H1 (cell line): ENCODE results near the gene FICD. TPM values are rescaled to one million over a fixed set of nuclear protein-coding genes. Genes with fewer than 3 reads are reported as not detected.

Experiments
- CTCF ChIA-PET: fragments of 300-600 bp; sonication (Branson Sonifier 250); formaldehyde crosslinking; loops from one replicate; lab custom pipeline; 2021; ENCODE audit not compliant: partially characterized antibody; lab: Charles Lee
- POLR2A ChIA-PET: fragments of 300-600 bp; sonication (Branson Sonifier 250); formaldehyde crosslinking; loops from one replicate; lab custom pipeline; 2021; ENCODE audit warnings: inconsistent platforms; ENCODE audit not compliant: partially characterized antibody; lab: Charles Lee
- DNase-seq, 2 experiments: peaks; one replicate each; pipeline versions ENCODE4 v3.0.0 to v3.0.0-alpha.2; 2010 to 2022; ENCODE audit warnings: low spot score in 2 of 2, low read depth in 1 of 2, mixed read lengths in 1 of 2
- FAIRE-seq: peaks from 2 replicates; lab custom pipeline; 2011; peaks lifted over from hg19 to GRCh38; lab: Jason Lieb, UNC
- H2AFZ ChIP-seq: 2 replicates; pipeline ENCODE4 v1.8.1; 2012; ENCODE audit warnings: low read length, inconsistent platforms
- H2AK5ac ChIP-seq: 2 replicates; pipeline ENCODE4 v1.6.1; 2013; ENCODE audit warnings: low read depth, low read length
- H2BK120ac ChIP-seq: replicated peaks from 2 replicates; pipeline ENCODE3; 2013; ENCODE audit warnings: low read depth, low read length, inconsistent platforms
- H2BK12ac ChIP-seq: 2 replicates; pipeline ENCODE4 v1.6.1; 2013; ENCODE audit warnings: low read depth, low read length
- H2BK15ac ChIP-seq: 2 replicates; pipeline ENCODE4 v1.6.1; 2013; ENCODE audit warnings: low read length
- H2BK20ac ChIP-seq: 2 replicates; pipeline ENCODE4 v1.6.1; 2013; ENCODE audit warnings: low read length
- H2BK5ac ChIP-seq: 2 replicates; pipeline ENCODE4 v1.6.1; 2013; ENCODE audit warnings: low read depth, low read length
- H3K14ac ChIP-seq: 2 replicates; pipeline ENCODE4 v1.6.1; 2013; ENCODE audit warnings: inconsistent platforms; ENCODE audit not compliant: insufficient read length
- H3K18ac ChIP-seq: 2 replicates; pipeline ENCODE4 v1.6.1; 2013; ENCODE audit warnings: low read length; ENCODE audit errors: extremely low read depth
- H3K23ac ChIP-seq: 2 replicates; pipeline ENCODE4 v1.6.1; 2013; ENCODE audit warnings: inconsistent platforms; ENCODE audit not compliant: insufficient read length
- H3K23me2 ChIP-seq: 2 replicates; pipeline ENCODE4 v1.6.1; 2013; ENCODE audit warnings: low read depth, low read length
- H3K27ac ChIP-seq: 2 replicates; pipeline ENCODE4 v1.6.1; 2011; ENCODE audit warnings: low read depth, low read length, inconsistent platforms
- H3K27me3 ChIP-seq, 4 experiments: replicated peaks in 1 of 4; 1 replicate in 1 of 4; 2 replicates in 3 of 4; pipeline versions ENCODE4 v1.6.1 to v1.8.1; 2011 to 2013; ENCODE audit warnings: low read length in 3 of 4, mild to moderate bottlenecking in 3 of 4, inconsistent platforms in 2 of 4, mixed read lengths in 2 of 4, moderate library complexity in 1 of 4; ENCODE audit not compliant: control insufficient read depth in 3 of 4, insufficient read depth in 3 of 4; ENCODE audit errors: extremely low read depth in 1 of 4
- H3K36me3 ChIP-seq, 4 experiments: 2 replicates each; pipeline versions ENCODE4 v1.6.1 to v1.8.1; 2011 to 2013; ENCODE audit warnings: mild to moderate bottlenecking in 4 of 4, low read length in 3 of 4, moderate library complexity in 2 of 4, control low read depth in 1 of 4, inconsistent platforms in 1 of 4; ENCODE audit not compliant: insufficient read depth in 4 of 4, control insufficient read depth in 2 of 4
- H3K4ac ChIP-seq: replicated peaks from 2 replicates; pipeline ENCODE3; 2013; ENCODE audit warnings: low read length, low read depth, mixed read lengths, inconsistent platforms; ENCODE audit not compliant: insufficient read length
- H3K4me1 ChIP-seq, 4 experiments: replicated peaks in 1 of 4; 1 replicate in 1 of 4; 2 replicates in 3 of 4; pipeline versions ENCODE4 v1.6.1 to v1.8.1; 2011 to 2013; ENCODE audit warnings: low read length in 3 of 4, inconsistent platforms in 2 of 4, mixed read lengths in 1 of 4; ENCODE audit not compliant: insufficient read depth in 4 of 4, control insufficient read depth in 3 of 4
- H3K4me2 ChIP-seq, 2 experiments: 2 replicates each; pipeline versions ENCODE4 v1.6.1 to v1.8.1; 2011 to 2013; ENCODE audit warnings: low read depth in 2 of 2, low read length in 2 of 2, control low read depth in 1 of 2, inconsistent platforms in 1 of 2, mild to moderate bottlenecking in 1 of 2; ENCODE audit not compliant: insufficient read depth in 1 of 2
- H3K4me3 ChIP-seq, 4 experiments: fragments of 200-600, 300-600 bp in 1 of 4; sonication (generic), shearing (Covaris generic), sonication (Bioruptor Twin) in 1 of 4; 2 replicates each; pipeline versions ENCODE4 v1.5.1 to v1.8.1; 2011 to 2016; ENCODE audit warnings: low read length in 4 of 4, low read depth in 3 of 4, control low read depth in 2 of 4, inconsistent platforms in 2 of 4, mild to moderate bottlenecking in 2 of 4, mixed read lengths in 1 of 4, moderate library complexity in 1 of 4; ENCODE audit not compliant: insufficient read depth in 2 of 4; ENCODE audit errors: extremely low read depth in 1 of 4
- H3K56ac ChIP-seq: replicated peaks from 2 replicates; pipeline ENCODE3; 2013; ENCODE audit warnings: low read depth, mild to moderate bottlenecking, mixed read lengths, low read length, inconsistent platforms; ENCODE audit not compliant: insufficient read length
- H3K79me1 ChIP-seq: 2 replicates; pipeline ENCODE4 v1.6.1; 2013; ENCODE audit warnings: low read depth, low read length, control low read depth
- H3K79me2 ChIP-seq, 2 experiments: 2 replicates each; pipeline versions ENCODE4 v1.6.1 to v1.8.1; 2012 to 2013; ENCODE audit warnings: low read length in 2 of 2, mild to moderate bottlenecking in 2 of 2, inconsistent platforms in 1 of 2; ENCODE audit not compliant: insufficient read depth in 2 of 2, control insufficient read depth in 1 of 2
- H3K9ac ChIP-seq, 4 experiments: replicated peaks in 1 of 4; 1 replicate in 1 of 4; 2 replicates in 3 of 4; pipeline versions ENCODE4 v1.6.1 to v1.8.1; 2011 to 2013; ENCODE audit warnings: low read depth in 3 of 4, low read length in 3 of 4, control low read depth in 2 of 4, mild to moderate bottlenecking in 2 of 4, moderate library complexity in 2 of 4, inconsistent platforms in 1 of 4; ENCODE audit errors: extremely low read depth in 1 of 4
- H3K9me3 ChIP-seq, 2 experiments: 2 replicates each; pipeline versions ENCODE4 v1.6.1 to v1.8.1; 2012 to 2013; ENCODE audit warnings: mild to moderate bottlenecking in 2 of 2, moderate library complexity in 2 of 2, control low read depth in 1 of 2, inconsistent platforms in 1 of 2, low read depth in 1 of 2, low read length in 1 of 2, mixed read lengths in 1 of 2; ENCODE audit not compliant: insufficient read depth in 2 of 2
- H4K20me1 ChIP-seq, 2 experiments: replicated peaks in 1 of 2; 2 replicates each; pipeline versions ENCODE3 to v1.8.1; 2011 to 2013; ENCODE audit warnings: inconsistent platforms in 2 of 2, low read length in 2 of 2, mild to moderate bottlenecking in 1 of 2; ENCODE audit not compliant: insufficient read depth in 2 of 2, control insufficient read depth in 1 of 2
- H4K5ac ChIP-seq: 2 replicates; pipeline ENCODE4 v1.6.1; 2013; ENCODE audit warnings: low read length, low read depth, mixed read lengths, inconsistent platforms; ENCODE audit not compliant: insufficient read length
- H4K8ac ChIP-seq: 2 replicates; pipeline ENCODE4 v1.8.0; 2013; ENCODE audit warnings: mild to moderate bottlenecking, moderate library complexity, low read length, inconsistent platforms; ENCODE audit not compliant: insufficient read depth; ENCODE audit errors: extremely low read depth
- H4K91ac ChIP-seq: replicated peaks from 2 replicates; pipeline ENCODE3; 2013; ENCODE audit warnings: low read length, mixed read lengths, inconsistent platforms; ENCODE audit not compliant: insufficient read length
- CHD2 ChIP-seq: IDR thresholded peaks from 2 replicates; pipeline ENCODE4 v1.6.1; 2012; ENCODE audit warnings: low read length, improper control_type of control experiment
- MAX ChIP-seq: IDR thresholded peaks from 2 replicates; pipeline ENCODE4 v1.6.1; 2012; ENCODE audit warnings: inconsistent platforms
- RAD21 ChIP-seq, 2 experiments: IDR thresholded peaks in 1 of 2; conservative IDR thresholded peaks in 1 of 2; 2 replicates each; pipeline ENCODE4 v1.6.1; 2011; ENCODE audit warnings: low read depth in 2 of 2, low read length in 2 of 2, improper control_type of control experiment in 1 of 2, inconsistent platforms in 1 of 2, mild to moderate bottlenecking in 1 of 2, moderate library complexity in 1 of 2
- SP2 ChIP-seq: IDR thresholded peaks from 2 replicates; pipeline ENCODE4 v1.6.1; 2012; ENCODE audit warnings: mild to moderate bottlenecking, low read length, inconsistent platforms
- TBP ChIP-seq: IDR thresholded peaks from 2 replicates; pipeline ENCODE4 v1.6.1; 2011; ENCODE audit warnings: low read depth, low read length, improper control_type of control experiment
- TEAD4 ChIP-seq: IDR thresholded peaks from 2 replicates; pipeline ENCODE4 v1.6.1; 2012; ENCODE audit warnings: low read depth, low read length, inconsistent platforms, mixed read lengths
- USF2 ChIP-seq: IDR thresholded peaks from 2 replicates; pipeline ENCODE4 v1.6.1; 2011; ENCODE audit warnings: low read length, improper control_type of control experiment
- WGBS, 2 experiments: shearing (Covaris generic) in 1 of 2; methylation state at CpG; one replicate each; pipeline versions ENCODE4 v1.1.6 to v1.1.7; 2013 to 2015; ENCODE audit warnings: low lambda C conversion rate in 2 of 2, mixed read lengths in 2 of 2, inconsistent platforms in 1 of 2, low coverage in 1 of 2, missing lambda C conversion rate in 1 of 2; ENCODE audit not compliant: insufficient replicate concordance in 2 of 2, insufficient coverage in 1 of 2, insufficient read length in 1 of 2; ENCODE audit errors: extremely low coverage in 1 of 2, missing lambda C conversion rate in 1 of 2; 5-methylcytosine and 5-hydroxymethylcytosine counted together
- polyA plus RNA-seq, 7 experiments: library from polyadenylated mRNA; depleted of rRNA in 3 of 7; stranded (reverse) in 5 of 7; unstranded in 2 of 7; fragments of >200 nt in 5 of 7; fragments of 200-250 nt in 2 of 7; gene quantifications; 1 replicate in 5 of 7; 2 replicates in 1 of 7; 4 replicates in 1 of 7; pipeline versions ENCODE4 v1.2.1 to v1.2.3, GENCODE V29; 2011 to 2013; ENCODE audit warnings: missing spikeins in 2 of 7, mixed read lengths in 2 of 7
- total RNA-seq: library from RNA; stranded (reverse); fragmentation: NEBNext Ultra II Directional; extraction: Animal tissue kit (Norgen Biotek cat#: 25700); gene quantifications from 2 replicates; pipeline ENCODE4 v1.2.1, GENCODE V29; 2021
- TF ChIP-seq, protein P1 (sequence below), 3 experiments: IDR thresholded peaks; 1 replicate in 2 of 3; 2 replicates in 1 of 3; pipeline versions ENCODE4 v1.5.1 to v1.6.1; 2011; ENCODE audit warnings: low read length in 3 of 3, mild to moderate bottlenecking in 3 of 3, inconsistent platforms in 2 of 3, low read depth in 1 of 3, moderate library complexity in 1 of 3; ENCODE audit not compliant: insufficient read depth in 1 of 3; ENCODE audit errors: control extremely low read depth in 1 of 3

The FICD gene
- total and polyA plus RNA-seq, 2 of the 8 experiments (the other 6 are each of a cell fraction or from before 2014, with no cell fraction given) = 2.2 to 6.0 TPM

DNA sequence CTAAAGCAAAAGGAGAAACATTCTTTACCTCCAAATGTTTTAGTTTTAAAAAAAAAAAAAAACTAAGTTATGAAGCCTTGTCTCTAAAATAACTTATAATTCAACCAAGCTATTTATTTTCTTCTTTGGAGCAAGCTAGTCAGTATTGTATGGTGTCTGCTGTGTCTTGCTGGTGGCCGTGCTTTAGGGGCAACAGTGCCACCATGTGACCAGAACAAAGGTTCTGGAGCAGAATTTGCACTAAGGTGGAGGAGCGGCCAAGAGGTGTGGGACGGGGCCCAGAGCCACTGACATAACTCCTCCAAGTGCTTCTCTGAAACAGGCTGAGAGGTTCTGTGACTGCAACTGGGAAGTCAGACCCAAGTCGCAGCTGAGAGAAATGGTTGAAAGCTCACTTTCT is 4.5 kb downstream of the FICD start:
- FAIRE-seq (no peak), DNase-seq (no peak)
- WGBS, 2 experiments = 88% methylated on average over 4 of the region's 4 CpGs; no CpG with 5 or more reads in 1 of the 2 experiments
- H4K20me1 ChIP-seq = peaks cover 10 to 21% of the 10 kb centered on the region in 2 experiments
- H3K56ac ChIP-seq = no peak overlapping the region
- H2BK20ac ChIP-seq = no peak overlapping the region
- H3K79me2 ChIP-seq = peaks cover 0 to 6% of the 10 kb centered on the region in 2 experiments; a peak in 1 of 4 replicates
- H3K36me3 ChIP-seq = peaks cover 32 to 63% (median 56%) of the 10 kb centered on the region in 4 experiments
- CTCF ChIA-PET = interaction anchor here (0.6 to 3.9 kb wide), 9 partner anchors 9 to 529 kb away, joined by 3 to 17 read pairs (median 3); no protein-coding TSS in a partner anchor
- no peak overlapping the region for H4K5ac ChIP-seq
- no peaks in the 10 kb centered on the region for H3K27me3 ChIP-seq
- H3K4me3 ChIP-seq = no peak overlapping the region
- H2BK5ac ChIP-seq = no peak overlapping the region
- H3K4ac ChIP-seq = no peak overlapping the region
- H3K18ac ChIP-seq = no peak overlapping the region
- no peak overlapping the region for H2BK120ac ChIP-seq
- no peak overlapping the region for H2BK15ac ChIP-seq
- no peak overlapping the region for H2AK5ac ChIP-seq
- H3K4me2 ChIP-seq = no peak overlapping the region
- H2AFZ ChIP-seq = no peak overlapping the region
- no peak overlapping the region for H3K14ac ChIP-seq
- H3K4me1 ChIP-seq = peaks cover 0 to 5% (median 3%) of the 10 kb centered on the region in 4 experiments; a peak in 6 of 7 replicates
- H4K91ac ChIP-seq = no peak overlapping the region
- peaks cover 3% of the 10 kb centered on the region; the same call in 1 of the 2 replicates for H3K23me2 ChIP-seq
- H3K23ac ChIP-seq = no peak overlapping the region
- no peak overlapping the region for H2BK12ac ChIP-seq
- no peak overlapping the region for H3K9ac ChIP-seq
- POLR2A ChIA-PET = interaction anchor here (0.6 kb wide), 1 partner anchor 118 kb away, joined by 3 read pairs; no protein-coding TSS in a partner anchor
- H4K8ac ChIP-seq = no peak overlapping the region
- H3K79me1 ChIP-seq = peaks cover 4% of the 10 kb centered on the region; the same call in 1 of the 2 replicates
- no peak overlapping the region for H3K27ac ChIP-seq
- no peaks in the 10 kb centered on the region for H3K9me3 ChIP-seq
- TF ChIP-seq USF2 (peak; percentile 41; the same call in 1 of the 2 replicates), RAD21 (IDR thresholded peaks at IDR 0.05 in 1 of 2, conservative IDR thresholded peaks at IDR 0.05 in 1 of 2; ENCODE audit: low read depth in 2 of 2, low read length in 2 of 2) (peak; percentile 52 to 56), SP2 (no peak), MAX (no peak), TBP (no peak), TEAD4 (no peak), CHD2 (no peak)
- TF ChIP-seq, protein P1, sequence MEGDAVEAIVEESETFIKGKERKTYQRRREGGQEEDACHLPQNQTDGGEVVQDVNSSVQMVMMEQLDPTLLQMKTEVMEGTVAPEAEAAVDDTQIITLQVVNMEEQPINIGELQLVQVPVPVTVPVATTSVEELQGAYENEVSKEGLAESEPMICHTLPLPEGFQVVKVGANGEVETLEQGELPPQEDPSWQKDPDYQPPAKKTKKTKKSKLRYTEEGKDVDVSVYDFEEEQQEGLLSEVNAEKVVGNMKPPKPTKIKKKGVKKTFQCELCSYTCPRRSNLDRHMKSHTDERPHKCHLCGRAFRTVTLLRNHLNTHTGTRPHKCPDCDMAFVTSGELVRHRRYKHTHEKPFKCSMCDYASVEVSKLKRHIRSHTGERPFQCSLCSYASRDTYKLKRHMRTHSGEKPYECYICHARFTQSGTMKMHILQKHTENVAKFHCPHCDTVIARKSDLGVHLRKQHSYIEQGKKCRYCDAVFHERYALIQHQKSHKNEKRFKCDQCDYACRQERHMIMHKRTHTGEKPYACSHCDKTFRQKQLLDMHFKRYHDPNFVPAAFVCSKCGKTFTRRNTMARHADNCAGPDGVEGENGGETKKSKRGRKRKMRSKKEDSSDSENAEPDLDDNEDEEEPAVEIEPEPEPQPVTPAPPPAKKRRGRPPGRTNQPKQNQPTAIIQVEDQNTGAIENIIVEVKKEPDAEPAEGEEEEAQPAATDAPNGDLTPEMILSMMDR (IDR thresholded peaks at IDR 0.05; ENCODE audit: control extremely low read depth in 1 of 3, insufficient read depth in 1 of 3, low read depth in 1 of 3, low read length in 3 of 3) = peak; percentile 33 to 40 (median 33); a peak in 3 of 4 replicates
